Left renal cortex interstitium (tissue), 4 donors: ENCODE results near the gene RPS5. TPM values are rescaled to one million over a fixed set of nuclear protein-coding genes. Genes with fewer than 3 reads are reported as not detected.
"Not testable (repeated sequence)": the region's sequence is repeated elsewhere in the genome, so short reads cannot be mapped to it uniquely, and the experiment has no call there.

ENCODE experiments used
- DNase-seq, 4 donors: peaks; one replicate each; pipeline ENCODE4 v3.0.0-alpha.2; 2013; ENCODE audit warnings: low read depth in 4 of 4, low spot score in 2 of 4, missing footprints in 1 of 4
- polyA plus RNA-seq, 4 donors: library from polyadenylated mRNA; unstranded; fragments of 120-200 nt; gene quantifications; one replicate each; pipeline ENCODE4 v1.2.1, GENCODE V29; 2013; ENCODE audit not compliant: insufficient read length in 4 of 4

RPS5 gene
- polyA plus RNA-seq = 1,000 to 10,000 TPM in 2 of 4 donors, 100 to 1,000 TPM in 2; 891 to 1,257 (median 971) TPM

DNA sequence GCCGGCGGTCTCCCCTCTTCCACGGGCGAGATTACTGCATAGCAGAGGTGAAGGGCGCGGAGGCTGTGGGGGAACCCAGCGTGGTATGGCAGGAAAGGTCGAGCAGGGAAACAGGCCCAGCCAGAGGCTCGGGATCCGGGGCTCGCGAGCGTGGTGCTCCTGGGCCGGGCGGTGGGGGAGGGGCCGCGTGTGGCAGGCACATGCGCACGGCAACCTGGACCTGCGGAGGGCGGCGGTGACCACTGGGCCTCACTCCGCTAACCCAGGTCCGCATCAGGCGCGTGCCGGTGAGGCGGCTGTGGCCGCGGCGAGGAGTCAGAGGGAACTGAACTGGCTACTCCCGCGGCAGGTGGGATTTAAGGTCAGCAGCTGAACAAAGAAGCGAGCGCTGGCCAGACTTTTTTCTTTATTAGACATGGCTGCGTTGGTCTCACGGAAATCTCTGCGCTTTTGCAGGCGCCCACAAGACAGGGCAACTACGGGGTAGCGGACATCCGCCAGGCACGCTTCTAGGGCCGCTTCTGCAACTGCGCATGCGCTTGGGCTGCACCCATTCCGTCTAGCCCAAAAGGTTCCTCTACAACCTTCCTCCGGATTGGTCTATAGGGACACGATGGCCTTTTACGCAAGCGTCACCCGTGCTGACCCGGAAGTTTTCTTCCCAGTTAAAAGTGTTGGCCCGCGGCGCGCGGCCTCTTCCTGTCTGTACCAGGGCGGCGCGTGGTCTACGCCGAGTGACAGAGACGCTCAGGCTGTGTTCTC is at the start of gene RPS5:
Gene RPS5 (plus strand): TSS at position 694 of the 762 bp plus-strand sequence. CDS start 869 bp downstream, outside the sequence.
- peak; percentile 87 to 98 (median 94) for DNase-seq

GRCh38 chr19:58338336-58338735 is 48.7 kb upstream of the RPS5 start:
- no peak for DNase-seq

- DNase-seq = no peak
Observed at GRCh38 chr19:58338825-58339558, 48.1 kb upstream of the RPS5 start.

GRCh38 chr19:58345558-58345957 is 41.5 kb upstream of the RPS5 start:
- no peak for DNase-seq

GRCh38 chr19:58346961-58347929 is 39.8 kb upstream of the RPS5 start:
- DNase-seq = no peak

- not testable (repeated sequence) for DNase-seq
Observed at GRCh38 chr19:58348080-58348479, 39.0 kb upstream of the RPS5 start.

DNA sequence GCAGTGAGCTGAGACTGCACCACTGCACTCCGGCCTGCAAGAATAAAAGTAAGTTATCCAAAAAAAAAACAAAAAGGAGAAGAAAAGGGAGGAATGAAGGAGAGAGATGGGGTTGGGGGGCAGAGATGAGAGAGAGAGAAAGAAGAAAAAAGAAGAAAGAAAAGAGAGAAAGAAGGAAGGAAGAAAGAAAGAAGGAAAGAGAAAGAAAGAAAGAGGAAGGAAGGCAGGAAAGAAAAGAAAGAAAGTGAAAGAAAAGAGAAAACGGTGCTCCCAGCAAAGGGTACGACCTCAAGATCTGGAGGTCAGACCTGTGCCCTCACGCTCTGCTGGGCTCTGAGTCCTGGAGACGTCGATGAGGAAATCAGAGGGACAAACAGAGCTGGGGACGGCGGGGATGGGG is 37.5 kb upstream of the RPS5 start:
- DNase-seq = no peak

GRCh38 chr19:58350001-58350861 is 36.8 kb upstream of the RPS5 start:
- DNase-seq = no peak

GRCh38 chr19:58350871-58351557 is 36.1 kb upstream of the RPS5 start:
- DNase-seq = no peak

- no peak for DNase-seq
Observed at GRCh38 chr19:58351558-58351878, 35.6 kb upstream of the RPS5 start.

DNA sequence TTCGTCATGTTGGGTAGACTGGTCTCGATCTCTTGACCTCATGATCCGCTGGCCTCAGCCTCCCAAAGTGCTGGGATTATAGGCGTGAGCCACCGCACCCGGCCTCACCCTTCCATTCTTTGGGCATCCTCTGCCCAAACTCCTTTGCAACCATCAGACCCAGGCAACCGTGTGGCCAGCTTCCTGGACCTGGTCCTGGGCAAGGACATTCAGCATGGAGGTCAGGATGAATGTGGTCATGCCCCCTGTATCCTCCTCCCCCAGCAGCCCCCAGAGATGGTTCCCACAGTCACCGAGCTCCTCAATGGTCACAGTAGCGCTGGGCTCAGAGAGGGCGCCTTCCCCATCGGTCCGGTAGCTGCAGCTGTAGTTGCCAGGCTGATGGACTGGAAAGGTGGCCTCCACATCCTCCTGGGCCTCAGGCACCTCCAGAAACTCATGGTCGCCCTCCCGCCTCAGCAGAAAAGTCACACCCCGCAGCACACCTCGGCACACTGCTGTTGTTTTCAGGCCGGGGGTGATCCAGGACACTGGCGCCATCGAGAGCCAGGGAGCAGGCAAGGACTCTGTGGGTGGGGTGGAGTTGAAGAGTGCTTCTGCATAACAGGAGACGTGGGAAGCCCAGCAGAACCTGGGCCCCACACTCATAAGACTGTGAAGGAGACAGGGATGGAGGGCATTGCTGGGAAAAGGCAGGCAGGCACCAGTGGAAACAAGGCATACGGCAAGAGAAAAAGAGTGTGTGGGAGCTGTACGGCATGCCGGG is 34.9 kb upstream of the RPS5 start:
- DNase-seq = no peak

DNA sequence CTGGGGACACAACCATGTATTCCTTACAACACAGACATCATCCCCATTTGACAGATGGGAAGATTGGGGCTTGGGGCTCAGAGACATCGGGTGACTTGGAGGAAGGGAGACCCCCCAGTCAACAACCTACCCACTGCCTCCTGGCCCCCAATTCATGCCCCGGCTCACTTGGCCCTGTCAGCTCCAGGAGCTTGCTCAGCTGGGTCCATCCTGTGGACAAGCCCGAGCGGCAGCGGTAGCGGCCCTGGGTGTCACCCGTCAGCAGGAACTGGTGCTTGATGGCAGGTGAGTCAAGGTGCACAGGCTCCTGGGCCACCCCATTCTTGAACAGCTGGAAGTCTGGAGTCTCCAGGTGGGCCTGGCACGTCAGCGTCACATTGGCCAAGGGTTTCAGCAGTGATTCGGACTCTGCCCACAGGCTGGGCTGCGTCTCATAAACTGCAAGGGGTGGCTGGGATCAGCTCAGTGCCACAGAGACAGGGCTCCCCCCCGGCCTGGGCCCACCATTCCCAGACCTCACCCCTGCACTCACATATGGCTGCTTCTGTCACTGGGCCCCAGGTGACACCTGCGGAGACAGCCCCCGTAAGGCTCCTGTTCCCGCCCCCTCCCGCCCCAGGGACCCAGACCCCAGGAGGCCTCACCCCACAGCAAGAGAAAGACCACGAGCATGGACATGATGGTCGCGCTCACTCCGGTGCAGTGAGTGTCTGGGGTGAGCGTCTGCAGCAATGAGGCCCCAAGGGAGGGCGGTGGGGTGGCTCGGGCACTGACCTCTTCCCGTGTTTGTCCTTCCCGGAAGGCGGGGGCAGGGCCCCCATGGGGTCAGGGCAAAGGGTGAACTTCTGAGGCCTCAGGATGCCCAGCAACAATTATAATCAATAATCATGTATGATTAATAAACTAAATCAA is 34.1 kb upstream of the RPS5 start, which contains the start of gene A1BG:
Gene A1BG (minus strand): TSS at position 733 of the 912 bp plus-strand sequence. CDS start 55 bp downstream, at position 678.
- DNase-seq = no peak

GRCh38 chr19:58353717-58354477 is 33.2 kb upstream of the RPS5 start:
- no peak for DNase-seq

DNA sequence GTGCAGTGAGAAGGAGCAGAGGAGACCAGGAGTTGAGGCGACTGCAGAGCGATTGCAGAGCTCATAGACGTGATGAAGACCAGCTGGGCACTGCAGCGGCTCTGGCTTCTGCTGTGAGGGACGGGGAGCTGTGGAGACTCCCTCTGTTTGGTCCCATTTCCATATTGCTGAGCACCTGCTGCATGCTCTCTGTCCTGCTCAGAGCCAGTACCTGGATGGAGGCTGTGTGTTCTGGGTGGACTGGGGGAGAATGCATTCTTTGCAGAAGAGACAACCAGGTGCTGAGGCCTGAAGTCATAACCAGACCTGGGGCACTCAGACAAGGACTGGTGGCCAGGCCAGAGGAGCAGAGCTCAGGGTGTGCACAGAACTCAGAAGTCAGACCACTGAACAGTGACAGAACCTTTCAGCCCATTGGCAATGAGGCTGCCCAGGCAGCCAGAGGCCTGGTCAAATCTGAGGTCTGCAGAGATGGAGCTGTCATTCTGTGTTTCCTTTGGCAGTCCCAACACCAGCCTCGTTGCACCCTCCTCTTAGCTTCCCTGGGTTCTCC is 32.5 kb upstream of the RPS5 start:
- no peak for DNase-seq

DNA sequence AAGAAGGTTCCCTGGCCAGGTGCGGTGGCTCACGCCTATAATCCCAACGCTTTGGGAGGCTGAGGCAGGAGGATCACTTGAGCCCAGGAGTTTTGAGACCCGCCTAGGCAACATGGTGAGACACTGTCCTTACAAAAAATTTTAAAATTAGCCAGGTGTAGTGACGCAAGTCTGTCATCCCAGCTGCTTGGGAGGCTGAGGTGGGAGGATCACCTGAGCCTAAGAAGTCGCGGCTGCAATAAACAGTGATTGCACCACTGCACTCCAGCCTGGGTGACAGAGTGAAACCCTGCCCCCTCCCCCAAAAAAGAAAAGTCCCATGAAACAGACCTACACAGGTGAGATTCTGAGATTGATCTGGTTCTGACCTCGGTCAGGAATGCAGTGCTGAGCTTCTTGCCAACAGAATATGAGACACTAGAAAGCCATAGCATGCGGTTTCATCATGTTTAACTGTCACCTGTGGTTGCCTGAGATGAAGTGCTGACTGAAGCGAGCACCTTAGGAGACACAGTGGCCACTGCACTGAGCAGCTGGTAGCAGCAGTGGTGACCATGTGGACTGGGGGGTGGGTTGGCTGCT is 31.8 kb upstream of the RPS5 start:
- DNase-seq = no peak
